ENCODE measurements around the gene TGM1.

DNA sequence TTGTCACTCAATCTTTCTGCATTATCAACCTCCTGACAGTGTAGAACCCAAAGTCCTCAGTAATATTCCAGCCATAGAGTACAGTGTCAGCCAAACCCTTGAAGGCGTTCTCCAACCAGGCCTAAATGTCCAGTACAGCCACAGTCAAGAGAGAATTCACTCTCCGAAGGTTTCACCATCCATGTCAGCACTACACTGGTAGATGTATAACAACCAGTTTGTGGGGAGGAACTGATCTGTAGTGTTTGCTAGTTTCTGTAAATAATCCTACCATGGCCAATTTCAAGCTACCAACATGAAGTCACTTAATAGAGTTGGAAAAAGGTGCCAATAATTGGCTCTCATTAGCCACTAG is 46.7 kb downstream of the TGM1 start:
- TF ChIP-seq CTCF (IDR thresholded peaks at IDR 0.05) (no peak), POLR2A (IDR thresholded peaks at IDR 0.05) (no peak)

Measured in gastroesophageal sphincter (tissue), 3 donors.